ENCODE results near the gene STAT6.
"Not testable (repeated sequence)": the region's sequence is repeated elsewhere in the genome, so short reads cannot be mapped to it uniquely, and the experiment has no call there.

The STAT6 gene

DNA sequence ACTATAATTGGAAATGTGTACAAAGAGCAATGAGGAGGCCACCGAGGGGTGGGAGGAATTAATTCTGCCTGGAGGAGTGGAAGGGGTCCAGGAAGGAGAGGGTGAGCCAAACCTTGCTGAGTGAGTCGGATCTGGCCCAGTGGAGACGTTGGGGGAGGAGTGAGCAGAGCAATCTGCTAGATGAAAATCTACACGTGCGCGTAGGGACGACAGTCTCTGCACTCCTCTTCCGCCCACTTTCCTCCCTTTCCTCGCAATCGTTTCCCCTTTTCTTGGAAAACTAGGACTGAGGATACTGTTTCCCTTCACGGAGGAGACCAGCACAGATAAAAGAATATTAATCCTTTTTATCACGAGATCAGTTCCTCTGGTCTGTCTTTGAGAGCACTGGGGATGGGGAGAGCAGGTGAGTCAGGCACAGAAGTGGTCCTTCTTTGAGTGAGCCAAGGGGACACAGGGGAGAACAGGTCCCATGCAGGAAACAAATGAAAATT is 25.1 kb downstream of the STAT6 start:
- DNase-seq: peak; percentile 14

DNA sequence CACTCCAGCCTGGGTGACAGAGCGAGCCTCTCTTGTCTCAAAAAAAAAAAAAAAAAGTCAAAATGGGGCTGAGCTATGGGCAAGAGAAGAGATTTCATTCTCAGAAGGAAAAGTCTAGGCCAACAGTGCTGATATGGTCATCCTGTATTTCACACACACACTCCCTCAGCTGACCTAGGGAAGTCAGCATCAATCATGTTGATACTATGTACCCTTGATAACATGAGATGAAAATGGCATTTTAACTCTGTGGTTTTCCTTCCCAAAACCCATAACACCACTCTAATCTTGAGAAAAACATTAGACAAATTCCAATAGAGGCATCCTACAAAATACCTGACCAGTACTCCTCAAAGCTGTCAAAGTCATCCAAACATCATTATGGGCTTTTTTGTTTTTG is 30.3 kb downstream of the STAT6 start:
- no peak for DNase-seq

DNA sequence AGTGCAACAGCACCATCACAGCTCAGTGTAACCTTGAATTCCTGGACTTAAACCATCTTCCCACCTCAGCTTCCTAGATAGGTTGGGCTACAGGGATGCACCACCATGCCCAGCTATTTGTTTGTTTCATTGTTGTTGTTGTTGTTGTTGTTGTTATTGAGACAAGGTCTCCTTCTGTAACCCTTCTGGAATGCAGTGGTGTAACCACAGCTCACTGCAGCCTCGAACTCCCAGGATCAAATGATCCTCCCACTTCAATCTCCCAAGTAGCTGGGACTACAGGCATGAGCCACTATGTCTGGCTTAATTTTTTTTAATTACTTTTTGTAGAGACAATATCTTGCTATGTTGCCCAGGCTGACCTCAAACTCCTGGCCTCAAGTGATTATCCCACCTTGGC is 31.3 kb downstream of the STAT6 start:
- DNase-seq: no peak

DNA sequence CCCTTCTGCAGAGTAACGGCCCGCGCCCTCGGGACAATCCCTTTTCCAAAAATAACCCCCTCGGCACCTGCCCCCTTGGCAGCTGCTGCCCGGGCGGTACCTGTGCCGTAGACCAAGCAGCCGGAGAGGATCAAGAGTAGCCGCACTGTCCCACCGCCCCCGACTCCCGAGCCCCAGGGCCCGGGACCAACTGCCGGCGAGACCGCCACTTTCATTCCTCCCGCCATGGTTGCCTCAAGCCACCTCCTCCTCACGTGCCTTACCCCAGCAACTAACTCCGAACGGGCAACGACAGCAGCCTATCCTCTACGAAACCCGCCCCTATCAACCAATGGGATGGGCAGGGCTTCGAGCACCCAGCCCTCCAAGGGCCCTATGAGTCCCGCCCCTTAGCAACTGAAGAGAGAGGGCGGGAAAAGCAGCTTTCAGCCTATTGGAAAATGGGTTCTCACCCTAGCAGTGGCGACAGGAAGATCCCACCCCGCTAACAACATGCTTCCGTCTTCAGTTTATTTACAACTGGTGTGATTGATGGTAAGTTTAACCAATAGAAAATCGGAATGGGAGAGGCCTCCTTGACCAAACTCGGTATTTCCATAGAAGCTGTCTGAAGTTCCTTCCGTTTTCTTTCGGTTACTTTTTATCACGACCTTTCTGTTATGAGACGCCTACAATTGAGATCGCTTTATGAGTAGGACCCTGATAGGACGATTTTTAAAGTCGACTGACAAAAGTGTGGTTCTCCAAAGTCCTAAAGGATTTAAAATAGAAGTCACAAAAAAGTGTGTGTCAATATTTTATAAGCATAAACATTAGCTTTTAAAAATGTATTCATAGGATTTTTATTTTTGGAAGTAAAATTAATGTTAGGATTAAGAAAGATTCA is 32.4 kb downstream of the STAT6 start, which contains the start of gene NEMP1:
TSS of gene NEMP1 (minus strand) at position 273 of the 886 bp plus-strand sequence. CDS start at position 227, 46 bp downstream.
- DNase-seq: peak; percentile 95

DNA sequence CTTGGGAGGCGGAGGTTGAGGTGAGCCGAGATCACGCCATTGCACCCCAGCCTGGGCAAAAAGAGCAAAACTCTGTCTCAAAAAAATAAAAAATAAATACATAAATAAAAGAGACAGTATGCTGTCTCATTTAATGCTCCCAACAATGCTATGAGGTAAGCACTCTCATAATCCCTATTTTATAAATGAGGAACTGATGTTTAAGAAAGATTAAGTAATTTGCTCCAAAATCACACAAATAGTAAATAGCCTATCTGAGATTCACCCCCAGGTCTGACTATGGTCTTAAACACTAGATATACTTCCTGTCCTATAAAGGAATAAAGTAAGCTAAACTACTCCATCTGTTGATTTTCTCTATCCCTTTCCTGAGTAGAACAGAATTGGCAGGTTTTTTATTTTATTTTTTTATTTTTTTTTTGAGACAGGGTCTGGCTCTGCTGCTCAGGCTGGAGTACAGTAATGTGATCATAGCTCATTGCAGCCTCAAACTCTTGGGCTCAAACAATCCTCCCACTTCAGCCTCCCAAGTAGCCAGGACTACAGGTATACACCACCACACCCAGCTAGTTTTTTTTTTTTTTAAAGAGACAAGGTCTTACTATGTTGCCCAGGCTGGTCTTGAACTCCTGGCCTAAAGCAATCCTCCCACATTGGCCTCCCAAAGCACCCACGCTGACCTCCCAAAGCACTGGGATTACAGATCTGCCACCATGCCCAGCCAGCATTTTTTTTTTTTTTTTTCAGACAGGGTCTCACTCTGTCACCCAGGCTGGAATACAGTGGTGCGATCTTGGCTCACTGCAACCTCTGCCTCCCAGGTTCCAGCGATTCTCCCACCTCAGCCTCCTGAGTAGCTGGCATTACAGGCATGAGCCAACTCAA is 37.4 kb downstream of the STAT6 start:
- DNase-seq: not testable (repeated sequence)

DNA sequence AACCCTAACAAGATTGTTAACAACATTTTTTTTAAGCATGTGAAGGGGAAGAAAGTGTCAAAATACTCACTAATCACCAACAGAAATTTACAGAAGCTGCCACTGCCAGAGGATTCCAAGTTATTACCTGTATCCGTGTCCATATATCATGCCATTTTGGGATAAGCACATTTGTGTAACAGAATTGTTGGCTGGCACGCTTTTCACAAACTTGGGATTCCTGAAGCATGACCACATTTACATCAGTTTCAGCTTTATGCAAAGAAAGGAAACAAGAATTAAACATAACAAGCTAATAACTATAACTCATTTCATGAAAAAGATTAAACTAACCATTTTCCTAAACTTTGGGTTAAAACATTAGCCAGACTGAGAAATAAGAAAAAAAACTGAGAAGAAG is 38.5 kb downstream of the STAT6 start:
- DNase-seq: no peak

DNA sequence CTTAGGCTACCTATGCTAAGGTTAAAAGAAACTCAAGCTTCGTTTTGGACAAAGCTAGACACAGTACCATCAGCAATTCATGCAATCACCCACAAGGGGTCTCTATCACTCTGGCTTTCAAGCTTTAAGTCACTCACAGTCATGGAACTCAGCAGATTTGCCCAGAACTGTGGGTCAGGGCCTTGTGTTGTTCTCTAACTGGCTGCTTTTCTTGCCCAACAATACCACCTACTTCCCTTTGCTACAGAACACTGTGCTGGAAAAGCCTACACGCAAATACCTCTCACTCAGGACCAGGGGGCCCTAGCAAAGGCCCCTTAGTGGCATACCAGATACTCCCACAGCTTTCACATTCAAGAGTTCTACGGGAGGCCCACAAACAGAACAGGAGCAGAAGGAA is 41.6 kb downstream of the STAT6 start:
- peak; percentile 31 for DNase-seq

DNA sequence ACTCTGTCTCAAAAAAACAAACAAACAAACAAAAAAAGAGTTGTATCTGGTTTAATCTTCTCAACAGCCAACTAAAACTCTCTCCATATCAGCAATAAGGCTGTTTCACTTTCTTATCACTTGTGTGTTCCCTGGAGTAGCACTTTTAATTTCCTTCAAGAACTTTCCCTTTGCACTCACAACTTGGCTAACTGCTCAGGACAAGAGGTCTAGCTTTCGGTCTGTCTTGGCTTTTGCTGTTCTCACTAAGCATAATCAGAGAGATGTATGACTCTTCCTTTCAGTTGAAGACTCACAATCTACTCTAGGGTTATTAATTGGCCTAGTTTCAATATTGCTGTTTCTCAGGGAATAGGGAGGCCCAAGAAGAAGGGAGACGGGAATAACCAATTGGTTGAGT is 44.9 kb downstream of the STAT6 start:
- DNase-seq: no peak

DNA sequence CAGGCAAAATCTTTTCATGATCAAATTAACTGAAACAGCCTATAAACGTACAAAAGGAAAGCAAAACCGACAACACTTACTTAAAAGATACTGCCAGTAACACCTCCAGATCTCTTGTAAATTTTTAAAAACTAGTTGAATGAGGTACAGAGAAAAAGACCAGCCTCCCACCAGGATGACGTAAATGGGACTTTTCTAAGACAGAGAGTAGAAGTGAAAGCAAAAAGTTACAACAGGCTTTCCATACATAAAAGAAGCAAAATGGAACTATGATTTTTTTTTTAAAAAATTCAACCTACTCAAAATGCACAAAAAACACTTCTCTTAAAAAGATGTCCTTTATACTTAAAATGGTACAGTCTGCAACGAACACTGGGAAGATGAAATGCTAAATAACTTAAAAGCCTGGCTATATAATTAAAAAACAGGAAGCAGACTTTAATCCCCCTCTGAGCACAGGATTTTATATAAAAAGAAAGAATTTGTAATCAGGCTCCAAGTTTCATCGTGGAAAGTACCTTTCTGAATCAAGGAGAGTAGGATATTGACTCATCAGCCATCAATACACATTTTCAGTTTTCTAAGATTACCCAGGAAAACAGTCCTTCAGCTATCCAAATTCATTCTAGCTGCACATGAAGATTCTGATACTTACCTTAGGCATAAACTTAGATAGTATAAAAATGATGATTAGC is 47.0 kb downstream of the STAT6 start:
- DNase-seq: no peak

DNA sequence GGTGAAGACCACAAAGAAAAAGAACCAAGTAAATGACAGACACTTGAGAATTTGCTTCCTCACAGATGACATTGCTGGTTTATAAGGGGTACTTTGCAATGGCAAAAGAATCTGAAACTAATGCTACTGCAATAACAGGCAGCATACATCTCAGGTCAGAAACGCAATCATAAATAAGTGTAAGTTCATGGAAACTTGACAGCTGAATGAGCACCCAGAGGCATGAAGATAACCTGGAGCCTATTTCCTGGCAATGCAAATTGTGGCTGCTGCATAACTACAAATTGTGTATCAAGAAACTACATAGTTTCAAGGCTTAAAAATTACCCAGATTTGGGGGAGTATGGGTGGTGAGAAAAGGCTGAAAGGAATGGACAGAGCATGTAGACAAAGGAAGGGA is 52.7 kb downstream of the STAT6 start:
- peak; percentile 41 for DNase-seq

DNA sequence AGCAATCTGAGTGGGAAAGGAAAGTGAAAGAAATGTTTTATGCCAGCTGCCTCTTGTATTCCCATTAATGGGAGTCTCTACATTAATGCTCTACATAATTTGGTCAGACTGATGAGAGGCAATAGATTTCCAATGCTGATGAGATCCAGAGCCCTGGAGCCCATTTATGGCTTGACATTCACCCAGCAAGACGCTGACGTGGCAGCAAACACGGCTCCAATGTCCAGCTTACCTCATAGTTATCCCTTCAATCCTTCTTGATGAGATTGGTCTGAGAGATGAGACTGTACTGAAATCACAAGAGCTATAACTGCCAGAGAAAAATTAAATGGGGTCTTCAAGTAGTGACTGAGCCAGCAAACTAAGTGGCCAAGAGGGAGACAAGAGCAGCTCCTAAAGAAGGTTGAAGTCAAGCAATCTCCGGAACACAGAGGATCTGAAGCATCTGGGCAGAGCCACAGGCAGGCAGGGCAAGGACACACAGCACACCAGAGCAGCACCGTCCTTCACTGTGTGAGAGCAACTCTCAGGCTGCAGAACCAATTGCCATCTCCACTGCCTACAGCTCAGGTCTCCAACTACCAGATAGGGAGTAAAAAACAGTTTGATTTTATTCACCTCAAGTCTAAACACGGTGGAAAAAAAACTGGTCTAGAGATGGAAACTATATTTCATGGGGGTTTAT is 54.0 kb downstream of the STAT6 start:
- no peak for DNase-seq

DNA sequence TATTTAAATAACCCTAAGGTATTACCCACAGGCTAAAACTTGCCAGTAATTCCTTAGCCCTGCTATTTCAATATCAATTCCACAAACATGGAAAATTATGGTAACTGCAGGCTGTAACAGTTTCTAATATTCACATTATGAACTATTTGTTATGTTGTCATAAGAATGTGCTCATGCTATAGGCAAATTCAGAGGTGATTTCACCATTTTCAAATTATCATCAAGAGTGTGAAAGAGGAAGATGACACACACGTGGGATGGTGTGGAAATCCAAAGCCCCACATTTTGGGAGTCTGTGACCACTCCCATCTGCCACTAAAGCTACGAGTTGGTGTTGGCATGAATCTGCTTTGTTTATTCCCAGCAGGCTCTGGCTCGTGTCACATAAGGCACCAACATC is 55.3 kb downstream of the STAT6 start:
- no peak for DNase-seq

DNA sequence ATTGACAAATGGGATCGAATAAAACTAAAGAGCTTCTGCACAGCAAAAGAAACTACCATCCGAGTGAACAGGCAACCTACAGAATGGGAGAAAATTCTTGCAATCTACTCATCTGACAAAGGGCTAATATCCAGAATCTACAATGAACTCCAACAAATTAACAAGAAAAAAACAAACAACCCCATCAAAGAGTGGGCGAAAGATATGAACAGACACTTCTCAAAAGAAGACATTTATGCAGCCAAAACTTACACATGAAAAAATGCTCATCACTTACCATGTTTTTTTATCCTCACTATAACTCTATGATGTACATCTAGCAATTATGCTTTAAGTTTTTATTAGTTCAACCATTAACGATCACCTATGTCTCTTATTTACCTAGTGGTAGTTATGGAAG is 57.3 kb downstream of the STAT6 start:
- DNase-seq: not testable (repeated sequence)

DNA sequence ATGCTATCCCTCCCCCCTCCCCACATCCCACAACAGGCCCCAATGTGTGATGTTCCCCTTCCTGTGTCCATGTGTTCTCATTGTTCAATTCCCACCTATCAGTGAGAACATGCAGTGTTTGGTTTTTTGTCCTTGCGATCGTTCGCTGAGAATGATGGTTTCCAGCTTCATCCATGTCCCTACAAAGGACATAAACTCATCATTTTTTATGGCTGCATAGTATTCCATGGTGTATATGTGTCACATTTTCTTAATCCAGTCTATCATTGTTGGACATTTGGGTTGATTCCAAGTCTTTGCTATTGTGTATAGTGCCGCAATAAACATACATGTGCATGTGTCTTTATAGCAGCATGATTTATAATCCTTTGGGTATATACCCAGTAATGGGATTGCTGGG is 58.0 kb downstream of the STAT6 start:
- not testable (repeated sequence) for DNase-seq

DNA sequence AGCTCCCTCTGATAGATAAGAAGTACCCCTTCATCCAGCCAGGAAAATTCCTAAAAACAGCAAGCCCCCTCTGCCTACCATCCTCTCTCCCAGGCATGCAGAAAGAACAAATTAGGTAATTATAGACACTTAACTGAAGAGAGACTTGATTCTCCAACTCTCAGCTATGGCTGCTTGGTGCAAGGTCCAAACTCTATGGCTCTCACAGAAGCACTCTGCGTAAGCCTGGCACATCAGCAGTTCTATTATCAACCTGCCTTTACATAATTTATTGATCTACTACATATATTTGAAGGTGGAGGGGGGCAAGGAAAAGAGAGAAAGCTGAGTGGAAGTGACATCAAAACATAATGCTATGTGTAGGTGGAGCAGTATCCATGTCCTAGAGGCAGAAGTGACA is 60.2 kb downstream of the STAT6 start:
- DNase-seq: no peak

DNA sequence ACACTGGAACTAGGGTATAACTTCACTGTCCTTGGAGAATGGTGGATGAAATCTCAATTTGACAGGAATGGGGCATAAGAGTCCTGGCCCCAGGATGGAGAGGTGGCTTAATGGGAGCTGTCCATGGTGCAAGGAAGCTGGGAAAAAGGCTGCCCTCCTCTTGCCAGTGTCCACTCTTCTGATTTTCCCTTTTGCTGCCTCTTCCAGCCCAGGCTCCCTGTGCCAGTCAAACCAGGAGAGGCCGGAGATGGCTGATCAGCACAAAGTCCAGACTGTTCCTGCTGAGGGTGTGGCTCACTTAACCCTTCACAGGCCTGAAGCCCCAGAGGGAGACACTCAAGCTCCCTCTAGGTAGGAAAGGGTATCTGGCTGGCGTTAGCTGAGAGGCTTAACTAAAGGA is 61.3 kb downstream of the STAT6 start, which contains the start of gene MYO1A:
TSS of gene MYO1A (minus strand) at position 240 of the 400 bp plus-strand sequence. CDS start 1,806 bp downstream, outside the sequence.
- no peak for DNase-seq

DNA sequence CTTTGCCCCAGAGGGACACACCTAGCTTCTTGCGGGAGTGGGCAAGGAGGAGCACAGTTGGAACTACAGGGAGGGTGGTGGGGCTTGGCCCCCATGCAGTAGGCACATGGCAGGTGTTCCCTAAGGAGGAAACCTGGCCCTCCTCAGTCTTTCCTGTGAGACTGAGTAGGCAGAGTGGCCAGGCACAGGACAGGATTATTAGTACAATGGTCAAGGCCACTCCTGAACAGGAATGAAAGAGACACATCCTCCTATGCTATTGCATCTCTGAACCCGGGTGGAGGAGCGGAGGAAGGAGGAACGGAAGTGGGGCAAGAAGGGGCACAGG is 62.1 kb downstream of the STAT6 start:
- no peak for DNase-seq

DNA sequence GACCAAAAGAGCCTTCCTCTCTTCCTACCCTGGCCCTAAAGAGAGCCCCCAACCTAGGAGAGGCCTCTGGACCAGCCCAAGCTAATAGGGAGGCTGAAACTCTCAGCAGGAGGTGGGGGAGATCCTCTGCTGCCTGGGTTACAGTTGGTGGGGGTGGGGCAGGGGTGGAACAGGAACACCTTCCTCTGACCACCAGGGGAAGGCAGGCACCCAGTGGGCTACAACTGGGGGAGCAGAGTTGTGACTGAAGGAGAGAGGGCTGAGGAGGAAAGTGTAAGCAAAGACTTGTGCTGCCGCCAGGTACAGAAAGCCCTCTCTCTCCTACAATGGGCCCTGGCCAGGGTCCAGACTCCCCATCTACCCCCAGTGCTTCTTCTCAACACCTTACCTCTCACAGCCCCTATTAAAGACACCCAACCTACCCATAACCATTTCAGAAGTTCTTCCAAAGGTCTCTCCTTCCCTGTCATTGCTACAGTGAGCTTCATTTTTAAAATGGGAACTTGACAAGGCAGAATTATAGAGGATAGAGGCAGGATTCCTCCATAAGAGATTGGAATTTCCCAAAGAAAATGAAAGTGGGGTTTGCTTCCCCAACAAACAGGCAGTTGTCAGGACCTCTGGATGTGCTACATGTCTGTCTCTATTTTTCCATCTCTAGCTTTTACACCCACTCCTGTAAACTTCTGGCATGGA is 62.6 kb downstream of the STAT6 start:
- no peak for DNase-seq

DNA sequence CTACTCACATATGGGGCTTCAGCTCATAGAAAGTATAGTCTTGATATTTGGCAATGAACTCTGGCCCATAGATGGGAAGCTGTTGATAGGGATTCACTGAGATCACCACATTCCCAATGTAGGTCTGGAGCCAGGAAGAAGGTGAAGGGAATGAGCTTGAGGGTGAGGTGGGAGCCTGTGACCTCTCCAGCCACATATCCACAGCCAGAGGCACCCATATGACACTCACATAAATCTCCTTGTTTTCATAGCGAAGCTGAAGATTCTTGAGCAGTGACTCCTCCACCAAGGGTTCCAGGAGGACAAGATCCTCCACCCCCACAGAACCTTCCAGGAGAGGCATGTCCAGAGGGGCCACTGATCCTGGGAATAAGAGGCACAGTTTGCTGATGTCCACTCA is 63.2 kb downstream of the STAT6 start:
- DNase-seq: no peak

DNA sequence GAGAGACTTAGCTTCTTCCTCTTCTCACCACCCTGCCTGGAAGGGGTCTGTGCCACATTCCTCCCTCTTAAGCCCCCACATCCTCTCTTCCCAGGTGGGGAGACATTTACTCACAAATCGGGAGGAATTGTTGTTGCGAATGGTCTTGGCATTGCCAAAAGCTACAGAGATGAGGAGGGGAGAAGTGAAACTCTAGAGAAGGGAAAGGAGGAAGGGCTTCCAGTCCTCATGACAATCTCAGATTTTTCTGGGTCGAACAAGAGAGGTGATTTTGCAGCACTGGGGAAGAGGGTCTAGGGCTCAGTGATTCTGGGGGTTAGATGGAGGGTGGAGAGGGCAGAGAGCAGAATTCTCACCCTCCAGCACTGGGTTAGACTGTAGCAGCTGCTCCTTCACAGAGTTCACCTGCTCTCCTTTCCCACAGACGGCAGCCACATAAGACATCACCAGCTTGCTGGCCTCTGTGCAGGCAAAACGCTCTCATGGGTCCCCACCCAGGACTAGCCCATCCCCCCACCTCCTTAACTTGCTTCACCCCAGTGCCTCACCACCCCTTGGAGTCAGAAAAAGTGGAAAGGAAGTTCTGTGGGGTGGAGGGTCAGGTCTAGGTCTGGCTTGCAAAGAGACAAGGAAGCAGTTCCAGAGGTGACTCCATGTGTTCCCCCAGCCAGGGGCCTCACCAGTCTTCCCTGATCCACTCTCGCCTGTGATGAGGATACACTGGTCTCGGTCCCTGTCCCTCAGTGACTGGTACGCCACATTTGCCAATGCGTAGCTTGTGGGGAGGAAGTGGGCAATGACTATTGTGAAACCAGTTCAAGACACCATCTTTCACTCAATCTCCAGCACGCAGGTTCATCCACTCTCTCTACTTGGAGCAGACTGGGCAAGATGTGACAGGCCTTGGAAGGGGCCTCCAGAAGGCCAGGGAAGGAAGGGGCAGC is 63.9 kb downstream of the STAT6 start:
- DNase-seq: no peak

Data from NCI-H2227 treated with DMSO at 0.1 percent for 48 hours (cell line).